Trophoblast cell (in vitro differentiated cells and primary cell): ENCODE data around the gene DEK.

Source experiments
- DNase-seq, 2 donors: peaks; one replicate each; pipeline ENCODE4 v3.0.0-alpha.2; 2016
- H2AFZ ChIP-seq: 2 replicates; pipeline ENCODE4 v1.6.1; 2013; ENCODE audit warnings: low read length, moderate library complexity, mild to moderate bottlenecking; ENCODE audit not compliant: insufficient read depth, poor library complexity
- H2AK5ac ChIP-seq: 2 replicates; pipeline ENCODE4 v1.6.1; 2013; ENCODE audit warnings: mild to moderate bottlenecking, low read length
- H2BK120ac ChIP-seq: 2 replicates; pipeline ENCODE4 v1.6.1; 2013; ENCODE audit warnings: low read length, mild to moderate bottlenecking, moderate library complexity; ENCODE audit not compliant: insufficient read depth, poor library complexity
- H2BK12ac ChIP-seq: 2 replicates; pipeline ENCODE4 v1.6.1; 2013; ENCODE audit warnings: mild to moderate bottlenecking, low read length, moderate library complexity
- H2BK5ac ChIP-seq: 2 replicates; pipeline ENCODE4 v1.6.1; 2013; ENCODE audit warnings: low read length, low read depth, moderate library complexity, mild to moderate bottlenecking; ENCODE audit not compliant: poor library complexity
- H3K14ac ChIP-seq: 2 replicates; pipeline ENCODE4 v1.6.1; 2013; ENCODE audit warnings: mild to moderate bottlenecking, low read length
- H3K18ac ChIP-seq: 2 replicates; pipeline ENCODE4 v1.6.1; 2013; ENCODE audit warnings: mild to moderate bottlenecking, low read length
- H3K23ac ChIP-seq: 2 replicates; pipeline ENCODE4 v1.6.1; 2013; ENCODE audit warnings: low read length
- H3K27ac ChIP-seq: 2 replicates; pipeline ENCODE4 v1.5.1; 2013; ENCODE audit warnings: low read depth, mild to moderate bottlenecking, inconsistent platforms, low read length, moderate library complexity
- H3K27me3 ChIP-seq: 2 replicates; pipeline ENCODE4 v1.6.1; 2013; ENCODE audit warnings: inconsistent platforms, mild to moderate bottlenecking, low read length, moderate library complexity; ENCODE audit not compliant: insufficient read depth
- H3K36me3 ChIP-seq, 2 experiments: 1 replicate in 1 of 2; 2 replicates in 1 of 2; pipeline ENCODE4 v1.6.1; 2013; ENCODE audit warnings: low read length in 2 of 2, mild to moderate bottlenecking in 2 of 2, moderate library complexity in 1 of 2; ENCODE audit not compliant: insufficient read depth in 2 of 2, control insufficient read depth in 1 of 2
- H3K4ac ChIP-seq: 2 replicates; pipeline ENCODE4 v1.6.1; 2013; ENCODE audit warnings: low read depth, mild to moderate bottlenecking, low read length, moderate library complexity
- H3K4me1 ChIP-seq, 2 experiments: 1 replicate in 1 of 2; 2 replicates in 1 of 2; pipeline ENCODE4 v1.6.1; 2013; ENCODE audit warnings: low read length in 2 of 2, mild to moderate bottlenecking in 2 of 2, moderate library complexity in 1 of 2; ENCODE audit not compliant: insufficient read depth in 2 of 2, control insufficient read depth in 1 of 2
- H3K4me2 ChIP-seq: 2 replicates; pipeline ENCODE4 v1.6.1; 2013; ENCODE audit warnings: inconsistent platforms, mild to moderate bottlenecking, low read length, moderate library complexity
- H3K4me3 ChIP-seq: 2 replicates; pipeline ENCODE4 v1.5.1; 2013; ENCODE audit warnings: mild to moderate bottlenecking, low read depth, low read length, inconsistent platforms
- H3K79me1 ChIP-seq: one replicate; pipeline ENCODE4 v1.6.1; 2013; ENCODE audit warnings: low read length
- H3K79me2 ChIP-seq: 2 replicates; pipeline ENCODE4 v1.6.1; 2013; ENCODE audit warnings: low read length, mild to moderate bottlenecking; ENCODE audit not compliant: control insufficient read depth, insufficient read depth, poor library complexity
- H3K9ac ChIP-seq: 2 replicates; pipeline ENCODE4 v1.6.1; 2013; ENCODE audit warnings: mild to moderate bottlenecking, low read length
- H3K9me3 ChIP-seq: 2 replicates; pipeline ENCODE4 v1.6.1; 2013; ENCODE audit warnings: low read depth, mild to moderate bottlenecking, control low read depth, inconsistent platforms, low read length; ENCODE audit not compliant: insufficient read depth
- H4K12ac ChIP-seq: 2 replicates; pipeline ENCODE4 v1.6.1; 2013; ENCODE audit warnings: low read depth, mild to moderate bottlenecking, low read length, moderate library complexity
- H4K8ac ChIP-seq: 2 replicates; pipeline ENCODE4 v1.6.1; 2013; ENCODE audit warnings: low read depth, mild to moderate bottlenecking, low read length, moderate library complexity
- H4K91ac ChIP-seq: one replicate; pipeline ENCODE4 v1.6.1; 2013; ENCODE audit warnings: low read depth, mild to moderate bottlenecking, low read length, moderate library complexity
- WGBS: extraction: QIAGEN DNeasy Blood & Tissue Kit; methylation state at CpG from one replicate; pipeline ENCODE4 v1.1.7; 2013; ENCODE audit warnings: missing lambda C conversion rate; ENCODE audit not compliant: insufficient read length, insufficient coverage; ENCODE audit errors: extremely low coverage; 5-methylcytosine and 5-hydroxymethylcytosine counted together

The DEK gene

DNA sequence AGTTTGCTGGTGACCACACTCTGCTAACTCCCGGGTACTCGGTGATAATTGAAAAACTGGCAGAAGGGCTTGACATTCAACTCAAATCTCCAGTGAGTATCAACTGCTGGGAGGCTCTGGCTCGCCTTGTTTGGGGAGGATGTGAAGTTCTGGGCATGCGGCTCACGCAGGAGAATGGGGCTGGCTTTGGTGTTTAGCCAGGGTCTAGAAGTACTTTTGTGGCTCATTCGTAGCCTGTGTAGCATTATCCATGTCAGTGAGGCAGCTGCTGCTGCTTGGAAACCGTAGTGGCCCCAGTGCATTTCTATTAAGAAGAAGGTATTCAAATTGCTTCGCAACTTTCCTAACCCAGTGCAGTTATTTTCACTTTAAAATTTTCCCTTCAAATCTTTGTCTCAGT lies 56.9 kb downstream of the DEK start:
- no CpG with 5 or more reads among the region's 8 CpGs for WGBS
- H2BK12ac ChIP-seq = no peak overlapping the region
- H3K79me1 ChIP-seq = no peaks in the 10 kb centered on the region
- no peak overlapping the region for H2AFZ ChIP-seq
- H3K27ac ChIP-seq = no peak overlapping the region
- H3K9ac ChIP-seq = no peak overlapping the region
- DNase-seq = no peak
- H3K4me2 ChIP-seq = no peak overlapping the region
- no peak overlapping the region for H2AK5ac ChIP-seq
- no peak overlapping the region for H3K4me3 ChIP-seq
- no peak overlapping the region for H4K8ac ChIP-seq
- no peak overlapping the region for H4K12ac ChIP-seq
- H3K4me1 ChIP-seq = no peaks in the 10 kb centered on the region
- no peaks in the 10 kb centered on the region for H3K9me3 ChIP-seq
- H3K36me3 ChIP-seq = peaks cover 4 to 5% of the 10 kb centered on the region in 2 experiments
- H2BK120ac ChIP-seq = no peak overlapping the region
- no peaks in the 10 kb centered on the region for H3K79me2 ChIP-seq
- no peak overlapping the region for H3K23ac ChIP-seq
- H3K18ac ChIP-seq = no peak overlapping the region
- no peak overlapping the region for H4K91ac ChIP-seq
- no peak overlapping the region for H2BK5ac ChIP-seq
- no peak overlapping the region for H3K14ac ChIP-seq
- H3K27me3 ChIP-seq = no peaks in the 10 kb centered on the region
- H3K4ac ChIP-seq = no peak overlapping the region

DNA sequence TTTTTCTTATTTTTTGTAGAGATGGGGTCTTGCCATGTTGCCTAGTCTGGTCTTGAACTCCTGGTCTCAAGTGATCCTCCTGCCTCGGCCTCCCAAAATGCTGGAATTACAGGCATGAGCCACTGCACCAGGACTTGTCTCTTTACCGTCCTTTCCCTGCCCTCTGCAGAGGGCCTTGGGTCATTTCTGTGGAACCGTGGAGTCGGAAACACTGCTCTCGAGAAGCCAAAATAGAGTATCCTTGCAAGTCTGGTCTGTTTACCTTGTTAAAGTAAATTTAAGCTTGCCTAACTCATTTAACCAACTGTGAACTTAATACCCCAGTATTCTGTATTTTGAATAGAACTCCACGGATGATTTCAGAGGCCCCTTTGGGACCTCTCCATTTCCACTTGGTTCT lies 57.7 kb downstream of the DEK start:
- H3K23ac ChIP-seq = no peak overlapping the region
- no CpG with 5 or more reads among the region's 6 CpGs for WGBS
- H3K14ac ChIP-seq = no peak overlapping the region
- H3K9me3 ChIP-seq = no peaks in the 10 kb centered on the region
- H4K8ac ChIP-seq = no peak overlapping the region
- no peak for DNase-seq
- no peak overlapping the region for H3K4ac ChIP-seq
- no peak overlapping the region for H3K9ac ChIP-seq
- H3K27ac ChIP-seq = no peak overlapping the region
- no peak overlapping the region for H3K18ac ChIP-seq
- H3K79me2 ChIP-seq = no peaks in the 10 kb centered on the region
- H2BK120ac ChIP-seq = no peak overlapping the region
- H4K12ac ChIP-seq = no peak overlapping the region
- no peaks in the 10 kb centered on the region for H3K4me1 ChIP-seq
- H3K27me3 ChIP-seq = no peaks in the 10 kb centered on the region
- H2BK5ac ChIP-seq = no peak overlapping the region
- H3K79me1 ChIP-seq = no peaks in the 10 kb centered on the region
- H2BK12ac ChIP-seq = no peak overlapping the region
- no peak overlapping the region for H2AFZ ChIP-seq
- no peak overlapping the region for H3K4me2 ChIP-seq
- H2AK5ac ChIP-seq = no peak overlapping the region
- H3K4me3 ChIP-seq = no peak overlapping the region
- H3K36me3 ChIP-seq = peaks cover 5 to 8% of the 10 kb centered on the region in 2 experiments
- H4K91ac ChIP-seq = no peak overlapping the region

DNA sequence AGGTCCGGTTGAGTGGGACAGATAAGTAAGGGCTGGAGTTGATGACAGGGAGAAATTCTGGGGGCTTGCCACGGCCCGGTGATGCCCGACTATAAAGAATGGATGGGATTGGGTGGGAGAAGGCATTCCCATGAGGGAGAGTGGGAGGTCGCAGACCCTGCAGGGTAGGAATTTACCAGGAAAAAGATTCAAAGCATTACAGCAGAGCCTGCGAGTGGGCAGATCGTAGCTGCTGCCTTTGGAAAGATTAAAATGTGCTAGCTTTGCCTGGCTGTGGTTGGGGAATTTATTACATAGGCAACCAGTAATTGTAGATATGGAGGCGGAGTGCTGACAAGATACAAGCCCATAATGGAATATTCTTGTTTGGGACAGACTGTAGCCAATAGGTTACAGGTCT lies 59.6 kb downstream of the DEK start:
- H3K79me2 ChIP-seq = no peaks in the 10 kb centered on the region
- H3K79me1 ChIP-seq = no peaks in the 10 kb centered on the region
- H2BK12ac ChIP-seq = no peak overlapping the region
- no peak overlapping the region for H3K4ac ChIP-seq
- H3K18ac ChIP-seq = no peak overlapping the region
- H3K4me3 ChIP-seq = no peak overlapping the region
- H2AFZ ChIP-seq = no peak overlapping the region
- H3K9me3 ChIP-seq = no peaks in the 10 kb centered on the region
- H3K27me3 ChIP-seq = no peaks in the 10 kb centered on the region
- no peak for DNase-seq
- H3K4me1 ChIP-seq = no peaks in the 10 kb centered on the region
- peaks cover 6 to 8% of the 10 kb centered on the region in 2 experiments for H3K36me3 ChIP-seq
- no peak overlapping the region for H2BK120ac ChIP-seq
- no peak overlapping the region for H2BK5ac ChIP-seq
- no peak overlapping the region for H3K27ac ChIP-seq
- H4K12ac ChIP-seq = no peak overlapping the region
- H4K8ac ChIP-seq = no peak overlapping the region
- no peak overlapping the region for H2AK5ac ChIP-seq
- H3K9ac ChIP-seq = no peak overlapping the region
- H4K91ac ChIP-seq = no peak overlapping the region
- no peak overlapping the region for H3K14ac ChIP-seq
- WGBS = no CpG with 5 or more reads among the region's 8 CpGs
- no peak overlapping the region for H3K23ac ChIP-seq
- no peak overlapping the region for H3K4me2 ChIP-seq

DNA sequence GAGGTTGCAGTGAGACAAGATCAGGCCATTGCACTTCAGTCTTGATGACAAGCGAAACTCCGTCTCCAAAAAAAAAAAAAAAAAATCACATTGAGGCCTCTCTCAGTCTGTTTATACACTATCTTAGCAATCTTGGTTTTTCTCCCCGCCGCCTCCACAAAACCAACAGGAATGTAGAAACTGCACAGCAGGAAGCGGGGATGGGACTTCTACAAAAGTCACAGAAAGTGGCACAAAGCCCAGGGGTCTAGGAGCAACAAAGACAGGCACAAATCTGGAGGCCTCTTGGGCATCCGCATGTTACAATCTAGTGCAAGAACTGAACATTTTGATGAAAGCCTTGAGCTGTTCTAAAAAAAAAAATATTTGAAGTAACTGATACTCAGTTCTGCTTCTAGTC lies 60.5 kb downstream of the DEK start:
- no peak overlapping the region for H4K12ac ChIP-seq
- no peak overlapping the region for H3K27ac ChIP-seq
- H3K14ac ChIP-seq = no peak overlapping the region
- no peaks in the 10 kb centered on the region for H3K79me1 ChIP-seq
- H3K23ac ChIP-seq = no peak overlapping the region
- H3K36me3 ChIP-seq = peaks cover 6 to 8% of the 10 kb centered on the region in 2 experiments
- H2BK12ac ChIP-seq = no peak overlapping the region
- H4K91ac ChIP-seq = no peak overlapping the region
- no peak overlapping the region for H3K9ac ChIP-seq
- H3K9me3 ChIP-seq = no peaks in the 10 kb centered on the region
- no peak overlapping the region for H3K4me2 ChIP-seq
- H2BK120ac ChIP-seq = no peak overlapping the region
- H4K8ac ChIP-seq = no peak overlapping the region
- no peak overlapping the region for H3K18ac ChIP-seq
- no peaks in the 10 kb centered on the region for H3K27me3 ChIP-seq
- no CpG with 5 or more reads among the region's 6 CpGs for WGBS
- H3K4me3 ChIP-seq = no peak overlapping the region
- H2AFZ ChIP-seq = no peak overlapping the region
- H3K4ac ChIP-seq = no peak overlapping the region
- no peak overlapping the region for H2AK5ac ChIP-seq
- DNase-seq = no peak
- no peak overlapping the region for H2BK5ac ChIP-seq
- H3K4me1 ChIP-seq = no peaks in the 10 kb centered on the region
- H3K79me2 ChIP-seq = no peaks in the 10 kb centered on the region
